B cell (primary cell): Measurements from ENCODE around the gene CCL7.

ENCODE experiments used
- EZH2 ChIP-seq: IDR thresholded peaks from 2 replicates; pipeline ENCODE4 v1.6.1; 2012; ENCODE audit warnings: borderline replicate concordance, low read depth, mild to moderate bottlenecking, moderate library complexity, low read length; ENCODE audit not compliant: insufficient read depth, poor library complexity, severe bottlenecking
- TF ChIP-seq, protein P1 (sequence below): fragments of 200-600 bp; IDR thresholded peaks from one replicate; pipeline ENCODE4 v1.8.0; 2022; ENCODE audit warnings: antibody characterized with exemption, mild to moderate bottlenecking

DNA sequence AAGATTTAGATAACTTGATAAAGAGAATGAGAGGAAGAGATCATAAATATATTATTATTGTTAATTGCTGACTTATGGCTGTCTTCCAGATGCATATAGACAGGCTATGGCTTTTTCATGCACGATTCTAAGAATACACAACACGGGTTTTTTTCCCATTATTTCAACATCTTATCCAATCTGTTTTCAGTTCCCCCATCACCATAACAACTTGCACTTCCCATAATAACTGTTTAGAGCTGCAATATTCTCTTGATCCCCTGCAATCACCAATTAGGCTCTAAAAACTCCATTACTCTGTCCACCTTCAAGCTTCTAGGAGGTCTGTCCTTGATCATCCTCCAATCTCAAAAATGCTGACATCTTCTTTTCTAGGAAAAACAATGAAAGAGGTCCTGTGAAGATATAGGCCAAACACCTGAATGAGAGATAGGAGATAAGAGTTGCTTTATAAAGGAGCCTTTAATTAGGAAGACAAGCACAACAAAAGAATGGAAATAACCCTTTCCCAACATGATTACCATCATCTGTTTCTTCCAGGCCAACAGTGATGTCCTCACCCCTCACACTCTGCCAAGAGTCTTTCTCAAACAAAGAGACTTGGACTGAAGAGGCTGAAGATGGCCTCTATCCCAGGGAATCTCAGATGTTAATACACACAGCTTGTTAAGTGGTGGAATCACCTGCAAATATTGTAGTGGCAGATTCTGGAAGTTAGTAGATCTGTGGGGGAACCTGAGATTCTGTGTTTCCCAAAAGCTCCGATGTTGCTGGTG is 47.1 kb upstream of the CCL7 start:
- no peak for TF ChIP-seq EZH2
- TF ChIP-seq, protein P1, sequence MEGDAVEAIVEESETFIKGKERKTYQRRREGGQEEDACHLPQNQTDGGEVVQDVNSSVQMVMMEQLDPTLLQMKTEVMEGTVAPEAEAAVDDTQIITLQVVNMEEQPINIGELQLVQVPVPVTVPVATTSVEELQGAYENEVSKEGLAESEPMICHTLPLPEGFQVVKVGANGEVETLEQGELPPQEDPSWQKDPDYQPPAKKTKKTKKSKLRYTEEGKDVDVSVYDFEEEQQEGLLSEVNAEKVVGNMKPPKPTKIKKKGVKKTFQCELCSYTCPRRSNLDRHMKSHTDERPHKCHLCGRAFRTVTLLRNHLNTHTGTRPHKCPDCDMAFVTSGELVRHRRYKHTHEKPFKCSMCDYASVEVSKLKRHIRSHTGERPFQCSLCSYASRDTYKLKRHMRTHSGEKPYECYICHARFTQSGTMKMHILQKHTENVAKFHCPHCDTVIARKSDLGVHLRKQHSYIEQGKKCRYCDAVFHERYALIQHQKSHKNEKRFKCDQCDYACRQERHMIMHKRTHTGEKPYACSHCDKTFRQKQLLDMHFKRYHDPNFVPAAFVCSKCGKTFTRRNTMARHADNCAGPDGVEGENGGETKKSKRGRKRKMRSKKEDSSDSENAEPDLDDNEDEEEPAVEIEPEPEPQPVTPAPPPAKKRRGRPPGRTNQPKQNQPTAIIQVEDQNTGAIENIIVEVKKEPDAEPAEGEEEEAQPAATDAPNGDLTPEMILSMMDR = no peak
